Brain microvascular endothelial cell (primary cell): ENCODE measurements around the gene QRICH1.
A peak's percentile ranks its signal among the peaks of the same experiment; 100 is the strongest.

Experiments used
- DNase-seq: peaks from one replicate; pipeline ENCODE4 v3.0.0-alpha.2; 2020
- H3K27ac ChIP-seq: fragments of 250-450 bp; sonication (Bioruptor Pico); 2 replicates; pipeline ENCODE4 v1.5.1; 2020; ENCODE audit warnings: mild to moderate bottlenecking, moderate library complexity
- H3K27me3 ChIP-seq: fragments of 250-450 bp; sonication (Bioruptor Pico); replicated peaks from 2 replicates; pipeline ENCODE4 v1.5.1; 2020; ENCODE audit warnings: mild to moderate bottlenecking
- H3K36me3 ChIP-seq: fragments of 250-450 bp; sonication (Bioruptor Pico); replicated peaks from 2 replicates; pipeline ENCODE4 v1.5.1; 2020; ENCODE audit warnings: mild to moderate bottlenecking
- H3K4me3 ChIP-seq: 2 replicates; pipeline ENCODE4 v1.5.1; 2011; ENCODE audit warnings: low read depth, mild to moderate bottlenecking, control low read depth, low read length, moderate library complexity
- in situ Hi-C: cut with HindIII; loops from 2 replicates; pipeline ENCODE4 v1.10.0; 2017; ENCODE audit warnings: low sequenced_read_pairs, low pct_ligation_motif_present
- TF ChIP-seq, protein P1 (sequence below): IDR thresholded peaks from 2 replicates; pipeline ENCODE4 v1.5.1; 2011; ENCODE audit warnings: low read depth, mild to moderate bottlenecking, moderate library complexity, low read length, control low read depth, inconsistent platforms; ENCODE audit errors: missing control alignments

The QRICH1 gene

GRCh38 chr3:49021813-49022687 lies 71.8 kb downstream of the QRICH1 start, which contains the start of gene NDUFAF3:
NDUFAF3 (plus strand) TSS chr3:49022121; CDS start chr3:49022145, 24 bp downstream.
- Histone ChIP-seq H3K27me3 (no peaks in the 10 kb centered on the region), H3K4me3 (peak within 1 kb of the TSS; percentile 90), H3K27ac (peak within 1 kb of the TSS; percentile 99), H3K36me3 (peaks cover 34% of the 10 kb centered on the region)
- DNase-seq, result peak; percentile 89
- in situ Hi-C loops, result no loop called here
- TF ChIP-seq, protein P1, sequence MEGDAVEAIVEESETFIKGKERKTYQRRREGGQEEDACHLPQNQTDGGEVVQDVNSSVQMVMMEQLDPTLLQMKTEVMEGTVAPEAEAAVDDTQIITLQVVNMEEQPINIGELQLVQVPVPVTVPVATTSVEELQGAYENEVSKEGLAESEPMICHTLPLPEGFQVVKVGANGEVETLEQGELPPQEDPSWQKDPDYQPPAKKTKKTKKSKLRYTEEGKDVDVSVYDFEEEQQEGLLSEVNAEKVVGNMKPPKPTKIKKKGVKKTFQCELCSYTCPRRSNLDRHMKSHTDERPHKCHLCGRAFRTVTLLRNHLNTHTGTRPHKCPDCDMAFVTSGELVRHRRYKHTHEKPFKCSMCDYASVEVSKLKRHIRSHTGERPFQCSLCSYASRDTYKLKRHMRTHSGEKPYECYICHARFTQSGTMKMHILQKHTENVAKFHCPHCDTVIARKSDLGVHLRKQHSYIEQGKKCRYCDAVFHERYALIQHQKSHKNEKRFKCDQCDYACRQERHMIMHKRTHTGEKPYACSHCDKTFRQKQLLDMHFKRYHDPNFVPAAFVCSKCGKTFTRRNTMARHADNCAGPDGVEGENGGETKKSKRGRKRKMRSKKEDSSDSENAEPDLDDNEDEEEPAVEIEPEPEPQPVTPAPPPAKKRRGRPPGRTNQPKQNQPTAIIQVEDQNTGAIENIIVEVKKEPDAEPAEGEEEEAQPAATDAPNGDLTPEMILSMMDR, result peak; percentile 82

GRCh38 chr3:49021213-49021812 lies 72.6 kb downstream of the QRICH1 start:
- Histone ChIP-seq H3K27me3 (no peaks in the 10 kb centered on the region), H3K27ac (peak overlapping the region; percentile 99), H3K4me3 (peak overlapping the region; percentile 90), H3K36me3 (peaks cover 27% of the 10 kb centered on the region)
- TF ChIP-seq, protein P1, result no peak
- in situ Hi-C loops, result no loop called here
- peak; percentile 97 for DNase-seq

DNA sequence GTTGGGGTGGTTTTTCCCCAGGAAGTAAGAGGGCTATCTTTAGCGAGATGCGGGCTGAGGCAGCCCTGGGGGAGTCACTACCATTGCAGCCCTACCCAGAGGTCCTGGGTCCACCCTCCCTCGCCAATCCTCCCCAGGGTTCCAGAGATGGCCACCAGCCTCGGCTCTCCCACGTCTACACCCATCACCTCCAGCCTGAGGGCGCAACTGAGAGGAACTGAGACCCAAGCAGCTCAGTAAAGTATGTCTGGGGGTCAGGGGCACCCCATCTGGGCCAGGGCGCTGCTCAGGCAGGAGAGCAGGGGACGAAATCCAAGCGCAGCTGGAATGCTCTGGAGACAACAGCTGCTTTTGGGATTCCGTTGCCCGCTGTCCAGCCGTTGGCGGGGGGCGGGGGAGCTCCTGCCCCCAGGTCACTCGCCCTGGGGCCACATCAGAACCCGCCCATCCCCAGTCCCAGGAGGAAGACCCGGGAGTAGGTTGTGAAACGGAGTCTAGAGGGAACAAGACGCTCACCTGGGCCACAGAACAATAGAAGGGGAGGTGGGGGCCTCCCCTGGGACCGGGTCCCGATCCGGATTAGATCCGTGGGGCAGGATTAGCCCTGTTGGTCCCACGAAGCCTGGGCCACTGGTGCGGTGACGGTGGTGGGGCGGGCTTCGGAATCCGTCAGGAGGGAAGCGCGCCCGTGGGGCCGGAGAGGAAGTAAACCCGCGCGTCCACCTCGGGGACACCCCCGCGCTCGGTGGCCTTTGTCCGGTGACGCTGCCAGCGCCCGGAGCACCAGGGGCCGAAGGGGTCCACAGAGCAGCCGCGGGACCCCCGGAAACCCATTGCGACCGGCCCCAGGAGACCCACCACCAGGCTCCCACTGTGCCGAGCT lies 73.3 kb downstream of the QRICH1 start:
- TF ChIP-seq, protein P1, result peak; percentile 4
- no peak for DNase-seq
- peak overlapping the region; percentile 99 for H3K27ac ChIP-seq
- H3K36me3 ChIP-seq, result peaks cover 27% of the 10 kb centered on the region
- peak overlapping the region; percentile 90 for H3K4me3 ChIP-seq
- no peaks in the 10 kb centered on the region for H3K27me3 ChIP-seq
- in situ Hi-C loops, result no loop called here

DNA sequence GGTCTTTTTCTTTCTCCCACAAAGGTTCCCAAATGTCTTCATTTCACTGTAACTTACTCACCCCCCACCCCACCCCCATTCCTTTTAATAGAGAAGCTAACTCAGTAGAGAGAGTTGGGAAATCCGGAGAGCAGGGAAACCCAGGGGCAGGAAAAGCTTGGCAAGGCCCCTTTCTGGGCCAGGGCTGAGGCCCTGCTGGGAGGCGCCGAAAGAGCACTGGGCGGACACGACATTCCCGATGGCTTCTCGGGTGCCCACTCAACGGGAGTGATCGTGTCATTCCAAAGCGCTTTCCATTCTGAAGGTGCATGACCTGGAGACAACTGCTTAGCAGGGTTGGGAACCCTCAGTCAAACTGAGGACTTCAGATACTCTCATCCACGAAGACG lies 73.9 kb downstream of the QRICH1 start:
- in situ Hi-C loops, result no loop called here
- H3K4me3 ChIP-seq, result peak overlapping the region; percentile 90
- no peak for DNase-seq
- peak overlapping the region; percentile 99 for H3K27ac ChIP-seq
- TF ChIP-seq, protein P1, result no peak
- peaks cover 27% of the 10 kb centered on the region for H3K36me3 ChIP-seq
- H3K27me3 ChIP-seq, result no peaks in the 10 kb centered on the region

DNA sequence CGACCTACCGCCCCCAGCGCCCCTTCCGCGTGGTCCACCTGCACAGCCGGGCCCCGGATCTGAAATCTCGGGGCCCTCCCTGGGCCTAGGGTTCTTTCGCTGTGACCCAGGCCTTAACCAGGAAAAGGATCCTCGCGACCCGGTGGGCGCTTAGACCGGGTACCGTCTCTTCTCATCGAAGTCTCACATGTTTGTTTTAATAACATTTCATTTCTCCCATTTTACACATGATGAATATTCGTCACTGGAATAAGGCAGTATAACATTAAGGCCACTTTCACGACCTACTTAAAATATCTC lies 75.2 kb downstream of the QRICH1 start:
- TF ChIP-seq, protein P1, result no peak
- Histone ChIP-seq H3K4me3 (peak overlapping the region; percentile 77), H3K36me3 (peaks cover 27% of the 10 kb centered on the region), H3K27ac (peak overlapping the region; percentile 38), H3K27me3 (no peaks in the 10 kb centered on the region)
- in situ Hi-C loops, result no loop called here
- DNase-seq, result no peak
